Erythroblast (primary cell): ENCODE results near the gene C1orf105.

Experiments used
- DNase-seq, 2 experiments: peaks; one replicate each; lab custom pipeline; 2025; lab: John Stamatoyannopoulos, UW
- GATA1 ChIP-seq: IDR thresholded peaks from 2 replicates; pipeline ENCODE4 v1.6.1; 2011; ENCODE audit warnings: low read depth, mild to moderate bottlenecking, control low read depth, low read length, moderate library complexity
- POLR2A ChIP-seq: IDR thresholded peaks from 2 replicates; pipeline ENCODE4 v1.6.1; 2011; ENCODE audit warnings: mild to moderate bottlenecking, low read length

Gene C1orf105

DNA sequence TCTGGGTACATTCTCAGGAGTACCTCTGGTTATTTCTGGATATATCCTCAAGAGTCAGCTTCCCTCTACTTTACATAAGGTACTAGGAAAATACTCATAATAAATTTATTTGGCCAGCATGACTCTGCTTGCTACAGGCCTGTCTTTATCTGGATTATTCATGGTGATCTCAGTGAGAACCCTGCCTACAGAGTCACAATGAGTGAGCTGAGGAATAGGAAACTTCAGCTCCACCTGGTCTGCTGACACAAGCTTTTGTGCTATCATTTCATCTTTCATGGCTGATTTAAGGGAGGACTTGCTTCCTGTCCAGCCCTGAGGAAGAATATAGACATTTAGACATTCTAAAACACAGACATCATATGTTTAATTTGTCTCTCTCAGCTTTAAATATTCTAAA lies 93.0 kb downstream of the C1orf105 start:
- no peak for TF ChIP-seq GATA1
- peak; percentile 31 for TF ChIP-seq POLR2A
- DNase-seq, result peak; percentile 71 to 75

DNA sequence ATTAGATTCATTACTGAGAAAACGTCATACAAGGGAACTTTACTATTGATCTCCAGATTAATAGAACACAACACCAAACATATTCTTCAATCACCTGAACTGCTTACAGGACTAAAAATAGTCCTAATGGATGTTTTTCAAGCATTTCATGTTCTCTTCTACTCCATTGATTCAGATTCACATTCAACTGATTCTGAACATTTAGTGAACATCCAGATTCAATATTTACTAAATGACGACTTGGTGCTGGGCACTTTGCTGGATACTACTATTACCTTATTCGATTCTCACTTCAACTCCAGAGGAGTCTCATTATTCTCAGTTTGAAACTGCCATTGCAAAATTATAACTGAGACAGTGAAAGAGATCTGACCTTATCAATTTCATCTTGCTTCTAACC lies 93.6 kb downstream of the C1orf105 start:
- no peak for DNase-seq
- no peak for TF ChIP-seq GATA1
- TF ChIP-seq POLR2A, result no peak

- TF ChIP-seq GATA1, result no peak
- DNase-seq, result peak; percentile 76 to 91
Measured at GRCh38 chr1:172515436-172515835, 95.0 kb downstream of the C1orf105 start.

- no peak for TF ChIP-seq GATA1
- no peak for TF ChIP-seq POLR2A
- DNase-seq, result no peak
Measured at GRCh38 chr1:172515927-172516326, 95.4 kb downstream of the C1orf105 start.

DNA sequence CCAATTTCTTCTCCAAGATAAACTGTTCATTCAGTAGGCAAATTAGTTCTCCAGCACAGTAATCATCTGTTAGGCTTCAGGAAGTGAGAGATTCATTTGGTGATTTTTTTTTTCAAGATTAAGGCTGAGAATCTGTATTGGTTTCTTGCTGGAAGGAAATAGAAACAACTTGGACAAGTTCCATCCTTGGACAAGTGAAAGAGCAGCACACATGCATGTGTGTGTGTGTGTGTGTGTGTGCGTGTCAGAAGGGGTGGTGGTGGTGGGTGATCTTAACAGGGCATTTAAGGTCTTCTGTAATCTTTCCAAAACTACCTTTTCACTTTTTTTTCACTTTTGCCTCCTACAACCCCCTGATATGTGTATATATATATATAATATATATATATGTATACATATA lies 96.6 kb downstream of the C1orf105 start:
- TF ChIP-seq POLR2A (no peak), GATA1 (no peak)
- peak; percentile 31 to 37 for DNase-seq

- DNase-seq, result no peak
Measured at GRCh38 chr1:172517545-172517944, 97.1 kb downstream of the C1orf105 start.

More at GRCh38 chr1:172517545-172517944, 97.1 kb downstream of the C1orf105 start:
- no peak for TF ChIP-seq POLR2A
- no peak for TF ChIP-seq GATA1
